Astrocyte (in vitro differentiated cells and primary cell): ENCODE measurements around the gene SSH2. TPM values are rescaled to one million over a fixed set of nuclear protein-coding genes. Genes with fewer than 3 reads are reported as not detected.

Source experiments
- DNase-seq: peaks from one replicate; pipeline ENCODE4 v3.0.0-alpha.2; 2010; ENCODE audit warnings: low read depth
- FAIRE-seq: peaks from 2 replicates; lab custom pipeline; 2011; peaks lifted over from hg19 to GRCh38; lab: Jason Lieb, UNC
- H2AFZ ChIP-seq: 2 replicates; pipeline ENCODE4 v1.6.0; 2012; ENCODE audit warnings: low read depth, low read length, inconsistent platforms
- H3K27ac ChIP-seq: 2 replicates; pipeline ENCODE4 v1.5.1; 2011; ENCODE audit warnings: low read depth, low read length, inconsistent platforms
- H3K27me3 ChIP-seq: 2 replicates; pipeline ENCODE4 v1.6.0; 2011; ENCODE audit warnings: low read length, inconsistent platforms; ENCODE audit not compliant: insufficient read depth
- H3K36me3 ChIP-seq: 2 replicates; pipeline ENCODE4 v1.5.1; 2011; ENCODE audit warnings: low read length, inconsistent platforms; ENCODE audit not compliant: insufficient read depth
- H3K4me1 ChIP-seq: 2 replicates; pipeline ENCODE4 v1.5.1; 2011; ENCODE audit warnings: low read length, inconsistent platforms; ENCODE audit not compliant: insufficient read depth
- H3K4me2 ChIP-seq: 2 replicates; pipeline ENCODE4 v1.6.0; 2012; ENCODE audit warnings: low read length, inconsistent platforms
- H3K4me3 ChIP-seq: 2 replicates; pipeline ENCODE4 v1.5.1; 2011; ENCODE audit warnings: low read depth, mild to moderate bottlenecking, low read length, inconsistent platforms; ENCODE audit not compliant: insufficient read depth
- H3K79me2 ChIP-seq: 2 replicates; pipeline ENCODE4 v1.6.0; 2012; ENCODE audit warnings: mild to moderate bottlenecking, low read length, inconsistent platforms; ENCODE audit not compliant: insufficient read depth
- H3K9ac ChIP-seq: 2 replicates; pipeline ENCODE4 v1.6.0; 2012; ENCODE audit warnings: mild to moderate bottlenecking, low read length, inconsistent platforms
- H3K9me3 ChIP-seq: 2 replicates; pipeline ENCODE4 v1.5.1; 2012; ENCODE audit warnings: low read depth, mild to moderate bottlenecking, low read length, inconsistent platforms; ENCODE audit not compliant: insufficient read depth
- H4K20me1 ChIP-seq: 2 replicates; pipeline ENCODE4 v1.6.0; 2012; ENCODE audit warnings: low read length, inconsistent platforms; ENCODE audit not compliant: insufficient read depth
- H3K27ac Mint-ChIP-seq: one replicate; pipeline ENCODE4 v1.8.0; 2021; ENCODE audit warnings: mild to moderate bottlenecking, mixed read lengths; ENCODE audit not compliant: unreplicated experiment
- H3K27me3 Mint-ChIP-seq: one replicate; pipeline ENCODE4 v1.8.0; 2021; ENCODE audit warnings: low read depth, mixed read lengths; ENCODE audit not compliant: unreplicated experiment
- H3K36me3 Mint-ChIP-seq: one replicate; pipeline ENCODE4 v1.8.0; 2021; ENCODE audit warnings: low read depth, mixed read lengths; ENCODE audit not compliant: unreplicated experiment
- H3K4me1 Mint-ChIP-seq: one replicate; pipeline ENCODE4 v1.8.0; 2021; ENCODE audit warnings: low read depth, mixed read lengths; ENCODE audit not compliant: unreplicated experiment
- H3K4me3 Mint-ChIP-seq: one replicate; pipeline ENCODE4 v1.8.0; 2021; ENCODE audit warnings: mild to moderate bottlenecking, moderate library complexity, mixed read lengths; ENCODE audit not compliant: unreplicated experiment
- H3K9me3 Mint-ChIP-seq: one replicate; pipeline ENCODE4 v1.8.0; 2021; ENCODE audit warnings: mild to moderate bottlenecking, mixed read lengths; ENCODE audit not compliant: unreplicated experiment
- EZH2 ChIP-seq: IDR thresholded peaks from 2 replicates; pipeline ENCODE4 v1.6.1; 2012; ENCODE audit warnings: mild to moderate bottlenecking, low read length, inconsistent platforms; ENCODE audit not compliant: insufficient read depth
- total RNA-seq: library from RNA; stranded (reverse); gene quantifications from 2 replicates; pipeline ENCODE4 v1.2.1, GENCODE V29; 2021
- TF ChIP-seq, protein P1 (sequence below): IDR thresholded peaks from 2 replicates; pipeline ENCODE4 v1.5.1; 2011; ENCODE audit warnings: low read depth, mild to moderate bottlenecking, inconsistent platforms, low read length, moderate library complexity; ENCODE audit not compliant: insufficient read depth

Gene SSH2
- total RNA-seq, 1 donor from 2014 or later, result 31.1 TPM

- no peaks in the 10 kb centered on the region for H3K36me3 ChIP-seq
- no peak for FAIRE-seq
- H3K27me3 Mint-ChIP-seq, result no peaks in the 10 kb centered on the region
- no peak overlapping the region for H3K27ac ChIP-seq
- H3K4me3 ChIP-seq, result no peak overlapping the region
- no peak for TF ChIP-seq EZH2
- TF ChIP-seq, protein P1, sequence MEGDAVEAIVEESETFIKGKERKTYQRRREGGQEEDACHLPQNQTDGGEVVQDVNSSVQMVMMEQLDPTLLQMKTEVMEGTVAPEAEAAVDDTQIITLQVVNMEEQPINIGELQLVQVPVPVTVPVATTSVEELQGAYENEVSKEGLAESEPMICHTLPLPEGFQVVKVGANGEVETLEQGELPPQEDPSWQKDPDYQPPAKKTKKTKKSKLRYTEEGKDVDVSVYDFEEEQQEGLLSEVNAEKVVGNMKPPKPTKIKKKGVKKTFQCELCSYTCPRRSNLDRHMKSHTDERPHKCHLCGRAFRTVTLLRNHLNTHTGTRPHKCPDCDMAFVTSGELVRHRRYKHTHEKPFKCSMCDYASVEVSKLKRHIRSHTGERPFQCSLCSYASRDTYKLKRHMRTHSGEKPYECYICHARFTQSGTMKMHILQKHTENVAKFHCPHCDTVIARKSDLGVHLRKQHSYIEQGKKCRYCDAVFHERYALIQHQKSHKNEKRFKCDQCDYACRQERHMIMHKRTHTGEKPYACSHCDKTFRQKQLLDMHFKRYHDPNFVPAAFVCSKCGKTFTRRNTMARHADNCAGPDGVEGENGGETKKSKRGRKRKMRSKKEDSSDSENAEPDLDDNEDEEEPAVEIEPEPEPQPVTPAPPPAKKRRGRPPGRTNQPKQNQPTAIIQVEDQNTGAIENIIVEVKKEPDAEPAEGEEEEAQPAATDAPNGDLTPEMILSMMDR, result no peak
- peaks cover 52% of the 10 kb centered on the region for H3K79me2 ChIP-seq
- H3K36me3 Mint-ChIP-seq, result no peaks in the 10 kb centered on the region
- H3K27ac Mint-ChIP-seq, result no peak overlapping the region
- DNase-seq, result no peak
- no peak overlapping the region for H3K9ac ChIP-seq
- H3K4me1 ChIP-seq, result no peaks in the 10 kb centered on the region
- no peak overlapping the region for H3K4me3 Mint-ChIP-seq
- H2AFZ ChIP-seq, result no peak overlapping the region
- H3K4me2 ChIP-seq, result no peak overlapping the region
- H3K27me3 ChIP-seq, result no peaks in the 10 kb centered on the region
- H3K9me3 Mint-ChIP-seq, result no peaks in the 10 kb centered on the region
- peaks cover 13% of the 10 kb centered on the region for H3K4me1 Mint-ChIP-seq
- no peaks in the 10 kb centered on the region for H3K9me3 ChIP-seq
- H4K20me1 ChIP-seq, result peaks cover 61% of the 10 kb centered on the region
These were observed 59.1 kb downstream of the SSH2 start for GRCh38 chr17:29870836-29871465.

GRCh38 chr17:29867643-29868181 lies 62.3 kb downstream of the SSH2 start:
- H3K4me2 ChIP-seq, result no peak overlapping the region
- H3K27ac ChIP-seq, result no peak overlapping the region
- H2AFZ ChIP-seq, result no peak overlapping the region
- no peak overlapping the region for H3K4me3 Mint-ChIP-seq
- H3K9me3 Mint-ChIP-seq, result no peaks in the 10 kb centered on the region
- peaks cover 62% of the 10 kb centered on the region for H4K20me1 ChIP-seq
- H3K27me3 ChIP-seq, result no peaks in the 10 kb centered on the region
- H3K27me3 Mint-ChIP-seq, result no peaks in the 10 kb centered on the region
- peaks cover 10% of the 10 kb centered on the region for H3K4me1 Mint-ChIP-seq
- no peak for DNase-seq
- H3K9me3 ChIP-seq, result no peaks in the 10 kb centered on the region
- TF ChIP-seq EZH2, result no peak
- TF ChIP-seq, protein P1, result peak; percentile 20
- no peak for FAIRE-seq
- H3K4me3 ChIP-seq, result no peak overlapping the region
- H3K79me2 ChIP-seq, result peaks cover 45% of the 10 kb centered on the region
- H3K4me1 ChIP-seq, result no peaks in the 10 kb centered on the region
- H3K9ac ChIP-seq, result no peak overlapping the region
- H3K36me3 ChIP-seq, result no peaks in the 10 kb centered on the region
- no peak overlapping the region for H3K27ac Mint-ChIP-seq
- H3K36me3 Mint-ChIP-seq, result no peaks in the 10 kb centered on the region
